Measurements from ENCODE around the gene SPATA2. TPM values are rescaled to one million over a fixed set of nuclear protein-coding genes. Genes with fewer than 3 reads are reported as not detected.

SPATA2 gene
- total and polyA plus RNA-seq, 2 experiments from 2014 or later, result 3.1 to 4.6 TPM

- Histone ChIP-seq H3K27ac (no peak overlapping the region), H3K36me3 (ENCODE audit: low read depth) (peaks cover 24% of the 10 kb centered on the region), H3K4me1 (ENCODE audit: insufficient read depth) (peaks cover 24% of the 10 kb centered on the region), H3K27me3 (replicated peaks; ENCODE audit: insufficient read depth) (no peaks in the 10 kb centered on the region), H3K79me2 (ENCODE audit: insufficient read depth) (peaks cover 38% of the 10 kb centered on the region), H3K9me2 (ENCODE audit: insufficient read depth) (no peaks in the 10 kb centered on the region), H3K9me3 (ENCODE audit: low read depth) (no peaks in the 10 kb centered on the region), H3F3A (ENCODE audit: insufficient read depth) (peaks cover 38% of the 10 kb centered on the region), H4K20me1 (ENCODE audit: insufficient read depth) (no peaks in the 10 kb centered on the region), H3K4me2 (ENCODE audit: unreplicated experiment) (no peak overlapping the region), H3K4me3 (no peak overlapping the region), H2AFZ (no peak overlapping the region), H3K9ac (no peak overlapping the region)
- TF ChIP-seq EZH2phosphoT487 (IDR thresholded peaks at IDR 0.05; ENCODE audit: insufficient read depth, low read depth) (no peak), EZH2 (IDR thresholded peaks at IDR 0.05; ENCODE audit: insufficient read depth, poor library complexity, severe bottlenecking) (no peak)
- whole genome bisulfite sequencing, 2 experiments (ENCODE audit: low coverage in 1 of 2, low lambda C conversion rate in 2 of 2, missing lambda C conversion rate in 2 of 2), result 98 to 100% methylated on average over 3 of the region's 3 CpGs
- no peak for DNase-seq
- in situ Hi-C loops (cut with MboI), result no loop called here
Observed at GRCh38 chr20:49955167-49955566, 39.8 kb upstream of the SPATA2 start.

- no peaks in the 10 kb centered on the region for H3K9me3 ChIP-seq (ENCODE audit: low read depth)
- 0 to 1% methylated on average over 4 of the region's 4 CpGs for WGBS, 2 experiments (ENCODE audit: low coverage in 1 of 2, low lambda C conversion rate in 2 of 2, missing lambda C conversion rate in 2 of 2)
- H3K9me2 ChIP-seq (ENCODE audit: insufficient read depth), result no peaks in the 10 kb centered on the region
- peak overlapping the region; percentile 46 for H3K4me2 ChIP-seq (ENCODE audit: unreplicated experiment)
- no peak overlapping the region for H2AFZ ChIP-seq
- H3K9ac ChIP-seq, result peak overlapping the region; percentile 17
- H3K36me3 ChIP-seq (ENCODE audit: low read depth), result peaks cover 41% of the 10 kb centered on the region
- H3K4me1 ChIP-seq (ENCODE audit: insufficient read depth), result peaks cover 41% of the 10 kb centered on the region
- H3F3A ChIP-seq (ENCODE audit: insufficient read depth), result peaks cover 68% of the 10 kb centered on the region
- H4K20me1 ChIP-seq (ENCODE audit: insufficient read depth), result no peaks in the 10 kb centered on the region
- peak overlapping the region; percentile 74 for H3K27ac ChIP-seq
- peaks cover 54% of the 10 kb centered on the region for H3K79me2 ChIP-seq (ENCODE audit: insufficient read depth)
- peak; percentile 86 for DNase-seq
- in situ Hi-C loops (cut with MboI), result no loop called here
- H3K27me3 ChIP-seq (replicated peaks; ENCODE audit: insufficient read depth), result no peaks in the 10 kb centered on the region
- no peak overlapping the region for H3K4me3 ChIP-seq
- no peak for TF ChIP-seq EZH2phosphoT487 (IDR thresholded peaks at IDR 0.05; ENCODE audit: insufficient read depth, low read depth)
- TF ChIP-seq EZH2 (IDR thresholded peaks at IDR 0.05; ENCODE audit: insufficient read depth, poor library complexity, severe bottlenecking), result no peak
Observed at GRCh38 chr20:49951151-49951550, 35.8 kb upstream of the SPATA2 start.

GRCh38 chr20:49948809-49949507, 33.6 kb upstream of the SPATA2 start:
- Histone ChIP-seq H3K36me3 (ENCODE audit: low read depth) (peaks cover 46% of the 10 kb centered on the region), H3K79me2 (ENCODE audit: insufficient read depth) (peaks cover 64% of the 10 kb centered on the region), H3K9me2 (ENCODE audit: insufficient read depth) (no peaks in the 10 kb centered on the region), H3K9ac (peak overlapping the region; percentile 66), H2AFZ (no peak overlapping the region), H3K4me3 (no peak overlapping the region), H3K4me2 (ENCODE audit: unreplicated experiment) (peak overlapping the region; percentile 44), H3F3A (ENCODE audit: insufficient read depth) (peaks cover 72% of the 10 kb centered on the region), H3K27me3 (replicated peaks; ENCODE audit: insufficient read depth) (no peaks in the 10 kb centered on the region), H3K27ac (peak overlapping the region; percentile 88), H3K9me3 (ENCODE audit: low read depth) (no peaks in the 10 kb centered on the region), H4K20me1 (ENCODE audit: insufficient read depth) (no peaks in the 10 kb centered on the region), H3K4me1 (ENCODE audit: insufficient read depth) (peaks cover 41% of the 10 kb centered on the region)
- peak; percentile 92 for DNase-seq
- TF ChIP-seq EZH2phosphoT487 (IDR thresholded peaks at IDR 0.05; ENCODE audit: insufficient read depth, low read depth) (no peak), EZH2 (IDR thresholded peaks at IDR 0.05; ENCODE audit: insufficient read depth, poor library complexity, severe bottlenecking) (no peak)
- in situ Hi-C loops (cut with MboI), result no loop called here
- WGBS, 2 experiments (ENCODE audit: low coverage in 1 of 2, low lambda C conversion rate in 2 of 2, missing lambda C conversion rate in 2 of 2), result 77 to 78% methylated on average over 11 of the region's 11 CpGs

- no peak overlapping the region for H2AFZ ChIP-seq
- peaks cover 39% of the 10 kb centered on the region for H3K36me3 ChIP-seq (ENCODE audit: low read depth)
- in situ Hi-C loops (cut with MboI), result no loop called here
- DNase-seq, result no peak
- H3K27me3 ChIP-seq (replicated peaks; ENCODE audit: insufficient read depth), result no peaks in the 10 kb centered on the region
- H3K9ac ChIP-seq, result peak overlapping the region; percentile 66
- H3K27ac ChIP-seq, result peak overlapping the region; percentile 88
- H3K4me2 ChIP-seq (ENCODE audit: unreplicated experiment), result peak overlapping the region; percentile 44
- 62 to 64% methylated on average over 3 of the region's 3 CpGs for WGBS, 2 experiments (ENCODE audit: low coverage in 1 of 2, low lambda C conversion rate in 2 of 2, missing lambda C conversion rate in 2 of 2)
- no peaks in the 10 kb centered on the region for H3K9me2 ChIP-seq (ENCODE audit: insufficient read depth)
- H3K9me3 ChIP-seq (ENCODE audit: low read depth), result no peaks in the 10 kb centered on the region
- H3K4me3 ChIP-seq, result no peak overlapping the region
- no peaks in the 10 kb centered on the region for H4K20me1 ChIP-seq (ENCODE audit: insufficient read depth)
- H3K79me2 ChIP-seq (ENCODE audit: insufficient read depth), result peaks cover 62% of the 10 kb centered on the region
- peaks cover 41% of the 10 kb centered on the region for H3K4me1 ChIP-seq (ENCODE audit: insufficient read depth)
- TF ChIP-seq EZH2phosphoT487 (IDR thresholded peaks at IDR 0.05; ENCODE audit: insufficient read depth, low read depth) (no peak), EZH2 (IDR thresholded peaks at IDR 0.05; ENCODE audit: insufficient read depth, poor library complexity, severe bottlenecking) (no peak)
- peaks cover 64% of the 10 kb centered on the region for H3F3A ChIP-seq (ENCODE audit: insufficient read depth)
Observed at GRCh38 chr20:49948178-49948577, 32.8 kb upstream of the SPATA2 start.

All from GM23248 (cell line).